ENCODE data around the gene SPATA24. TPM values are rescaled to one million over a fixed set of nuclear protein-coding genes. Genes with fewer than 3 reads are reported as not detected.

SPATA24 gene
- total RNA-seq, 1 experiment from 2014 or later, result 13.0 TPM

- no peak for TF ChIP-seq CTCF (conservative IDR thresholded peaks at IDR 0.05)
- Histone ChIP-seq H3K27ac (ENCODE audit: insufficient read length, low read depth, low read length) (no peak overlapping the region), H2AK5ac (ENCODE audit: insufficient read length, low read length) (no peak overlapping the region), H3T11ph (ENCODE audit: low read length) (no peak overlapping the region), H4K91ac (ENCODE audit: insufficient read length, low read depth, low read length) (no peak overlapping the region), H3K79me2 (ENCODE audit: insufficient read depth, low read length) (no peaks in the 10 kb centered on the region), H2BK5ac (ENCODE audit: insufficient read length, low read length) (no peak overlapping the region), H3K23ac (ENCODE audit: insufficient read length, low read depth, low read length) (no peak overlapping the region), H3K4ac (ENCODE audit: low read depth, low read length) (no peak overlapping the region), H3K9ac (ENCODE audit: extremely low read depth, insufficient read length, low read length) (no peak overlapping the region), H3K27me3 (ENCODE audit: insufficient read depth, low read length) (peaks cover 8% of the 10 kb centered on the region), H3K79me1 (ENCODE audit: insufficient read depth, low read depth, low read length, poor library complexity, severe bottlenecking) (no peaks in the 10 kb centered on the region), H2BK120ac (ENCODE audit: low read depth, low read length, poor library complexity, severe bottlenecking) (no peak overlapping the region), H4K5ac (ENCODE audit: insufficient read length, low read depth, low read length) (no peak overlapping the region), H2BK15ac (ENCODE audit: low read depth, low read length) (no peak overlapping the region), H2BK20ac (ENCODE audit: low read depth, low read length, poor library complexity, severe bottlenecking) (no peak overlapping the region), H3K9me3 (ENCODE audit: control insufficient read depth, low read depth, low read length) (no peaks in the 10 kb centered on the region), H3K14ac (ENCODE audit: insufficient read depth, low read length) (no peak overlapping the region), H4K20me1 (ENCODE audit: control insufficient read depth, insufficient read depth, insufficient read length) (peaks cover 2% of the 10 kb centered on the region), H4K8ac (replicated peaks; ENCODE audit: insufficient read length, low read depth, low read length) (no peak overlapping the region), H3K23me2 (ENCODE audit: insufficient read length, low read depth, low read length, poor library complexity, severe bottlenecking) (peaks cover 22% of the 10 kb centered on the region), H3K18ac (ENCODE audit: insufficient read length, low read depth, low read length) (no peak overlapping the region), H2AFZ (ENCODE audit: low read length) (no peak overlapping the region), H3K56ac (ENCODE audit: insufficient read length, low read depth, low read length) (no peak overlapping the region), H3K4me1 (ENCODE audit: insufficient read depth, low read length) (peaks cover 3% of the 10 kb centered on the region; the same call in 1 of the 2 replicates), H3K4me2 (ENCODE audit: insufficient read depth, insufficient read length, low read length) (no peak overlapping the region), H2BK12ac (ENCODE audit: insufficient read length, low read depth, low read length) (no peak overlapping the region)
- Mint-ChIP-seq H3K27ac (peak overlapping the region; percentile 34 to 81 (median 37); a peak in 2 of 7 replicates), H3K36me3 (ENCODE audit: insufficient read depth in 1 of 3, low read depth in 3 of 3) (no peaks in the 10 kb centered on the region; a peak in 1 of 7 replicates), H3K4me3 (peak overlapping the region in 1 of 2 experiments; percentile 60; a peak in 2 of 5 replicates), H3K9me3 (no peaks in the 10 kb centered on the region), H3K27me3 (ENCODE audit: low read depth) (peaks cover 31% of the 10 kb centered on the region), H3K4me1 (peaks cover 14 to 45% of the 10 kb centered on the region in 2 experiments)
- DNase-seq, result no peak
- WGBS (ENCODE audit: extremely low coverage, insufficient read length, low lambda C conversion rate), result no CpG with 5 or more reads among the region's 10 CpGs
Measured at GRCh38 chr5:139390639-139391569, 13.0 kb downstream of the SPATA24 start.
